OCI-LY3 (cell line): ENCODE data around the gene XKRX.

Experiments used
- H2AFZ ChIP-seq: fragments of 200-600, 300-600 bp; shearing (Covaris generic); 2 replicates; pipeline ENCODE4 v1.6.0; 2014; ENCODE audit warnings: antibody characterized with exemption, low read depth, low read length
- H3K27ac ChIP-seq: fragments of 200-600, 300-600 bp; sonication (generic); 2 replicates; pipeline ENCODE4 v1.5.1; 2014; ENCODE audit warnings: mild to moderate bottlenecking, low read length, moderate library complexity, mixed read lengths
- H3K27me3 ChIP-seq: fragments of 200-600, 300-600 bp; sonication (generic); 2 replicates; pipeline ENCODE4 v1.6.1; 2014; ENCODE audit warnings: low read depth, low read length, mixed read lengths
- H3K36me3 ChIP-seq: fragments of 200-600, 300-600 bp; sonication (generic); replicated peaks from 2 replicates; pipeline ENCODE3; 2014; ENCODE audit warnings: low read depth, low read length, mixed read lengths
- H3K4me1 ChIP-seq: fragments of 300-600, 200-600 bp; sonication (generic); 2 replicates; pipeline ENCODE4 v1.6.1; 2014; ENCODE audit warnings: low read length, mixed read lengths
- H3K4me2 ChIP-seq: fragments of 200-600, 300-600 bp; sonication (generic); 2 replicates; pipeline ENCODE4 v1.6.1; 2014; ENCODE audit warnings: low read length, mixed read lengths
- H3K4me3 ChIP-seq: fragments of 300-600, 200-600 bp; sonication (generic); 2 replicates; pipeline ENCODE4 v1.5.1; 2014; ENCODE audit warnings: antibody characterized with exemption, mild to moderate bottlenecking, low read length, moderate library complexity
- H3K79me2 ChIP-seq: fragments of 300-600, 200-600 bp; shearing (Covaris generic); 2 replicates; pipeline ENCODE4 v1.6.1; 2014; ENCODE audit warnings: mild to moderate bottlenecking, low read length, mixed read lengths
- H3K9ac ChIP-seq: fragments of 300-600, 200-600 bp; shearing (Covaris generic); 2 replicates; pipeline ENCODE4 v1.6.0; 2014; ENCODE audit warnings: mild to moderate bottlenecking, low read length, moderate library complexity
- H3K9me3 ChIP-seq: fragments of 200-600, 300-600 bp; shearing (Covaris generic); 2 replicates; pipeline ENCODE4 v1.6.1; 2014; ENCODE audit warnings: low read length, mixed read lengths; ENCODE audit not compliant: insufficient read depth
- H4K20me1 ChIP-seq: fragments of 200-600, 300-600 bp; sonication (generic); 2 replicates; pipeline ENCODE4 v1.6.1; 2016; ENCODE audit warnings: low read length, mixed read lengths; ENCODE audit not compliant: insufficient read depth
- CTCF ChIP-seq: fragments of 200-600, 300-600 bp; sonication (generic); IDR thresholded peaks from 2 replicates; pipeline ENCODE4 v1.5.1; 2014; ENCODE audit warnings: antibody characterized with exemption, low read length, low read depth
- EZH2phosphoT487 ChIP-seq: fragments of 200-600 bp; shearing (Covaris generic); IDR thresholded peaks from 2 replicates; pipeline ENCODE4 v1.6.1; 2018; ENCODE audit warnings: antibody characterized with exemption, mixed run types, low read depth

The XKRX gene

GRCh38 chrX:100946299-100946927, 17.7 kb upstream of the XKRX start:
- Histone ChIP-seq H3K9ac (no peak overlapping the region), H2AFZ (no peak overlapping the region), H3K4me2 (no peak overlapping the region), H3K4me1 (no peaks in the 10 kb centered on the region), H3K27me3 (no peaks in the 10 kb centered on the region), H3K36me3 (no peaks in the 10 kb centered on the region), H3K4me3 (no peak overlapping the region), H3K9me3 (no peaks in the 10 kb centered on the region), H3K79me2 (no peaks in the 10 kb centered on the region), H4K20me1 (no peaks in the 10 kb centered on the region), H3K27ac (no peak overlapping the region)
- TF ChIP-seq CTCF (no peak), EZH2phosphoT487 (no peak)

GRCh38 chrX:100944601-100945000, 15.9 kb upstream of the XKRX start:
- Histone ChIP-seq H4K20me1 (no peaks in the 10 kb centered on the region), H3K9me3 (no peaks in the 10 kb centered on the region), H2AFZ (no peak overlapping the region), H3K36me3 (no peaks in the 10 kb centered on the region), H3K27me3 (no peaks in the 10 kb centered on the region), H3K4me1 (no peaks in the 10 kb centered on the region), H3K4me3 (no peak overlapping the region), H3K79me2 (no peaks in the 10 kb centered on the region), H3K27ac (no peak overlapping the region), H3K4me2 (no peak overlapping the region), H3K9ac (no peak overlapping the region)
- TF ChIP-seq CTCF (no peak), EZH2phosphoT487 (no peak)

GRCh38 chrX:100939333-100939732, 10.6 kb upstream of the XKRX start:
- H4K20me1 ChIP-seq: no peaks in the 10 kb centered on the region
- TF ChIP-seq EZH2phosphoT487: no peak
- H2AFZ ChIP-seq: no peak overlapping the region
- peaks cover 15% of the 10 kb centered on the region for H3K4me1 ChIP-seq
- H3K27me3 ChIP-seq: no peaks in the 10 kb centered on the region
- no peak overlapping the region for H3K4me2 ChIP-seq
- H3K4me3 ChIP-seq: no peak overlapping the region
- H3K9me3 ChIP-seq: no peaks in the 10 kb centered on the region
- H3K9ac ChIP-seq: no peak overlapping the region
- H3K36me3 ChIP-seq: no peaks in the 10 kb centered on the region
- no peaks in the 10 kb centered on the region for H3K79me2 ChIP-seq
- H3K27ac ChIP-seq: no peak overlapping the region

- Histone ChIP-seq H3K9me3 (no peaks in the 10 kb centered on the region), H3K4me2 (no peak overlapping the region), H2AFZ (no peak overlapping the region), H3K9ac (no peak overlapping the region), H3K4me3 (no peak overlapping the region), H3K4me1 (peaks cover 31% of the 10 kb centered on the region), H3K27ac (no peak overlapping the region), H3K36me3 (no peaks in the 10 kb centered on the region), H3K27me3 (no peaks in the 10 kb centered on the region), H3K79me2 (no peaks in the 10 kb centered on the region), H4K20me1 (no peaks in the 10 kb centered on the region)
- no peak for TF ChIP-seq CTCF
- no peak for TF ChIP-seq EZH2phosphoT487
Measured at GRCh38 chrX:100935767-100936166, 7.0 kb upstream of the XKRX start.

- Histone ChIP-seq H2AFZ (no peak overlapping the region), H3K27me3 (no peaks in the 10 kb centered on the region), H3K4me3 (peak overlapping the region; percentile 38), H3K79me2 (no peaks in the 10 kb centered on the region), H3K27ac (peak overlapping the region; percentile 71), H4K20me1 (no peaks in the 10 kb centered on the region), H3K4me2 (peak overlapping the region; percentile 60), H3K36me3 (no peaks in the 10 kb centered on the region), H3K4me1 (peaks cover 35% of the 10 kb centered on the region), H3K9ac (peak overlapping the region; percentile 29; the same call in 1 of the 2 replicates), H3K9me3 (no peaks in the 10 kb centered on the region)
- TF ChIP-seq CTCF (no peak), EZH2phosphoT487 (no peak)
Measured at GRCh38 chrX:100931925-100932285, 3.2 kb upstream of the XKRX start.
